ENCODE measurements around the gene FBXW8.

Gene FBXW8

DNA sequence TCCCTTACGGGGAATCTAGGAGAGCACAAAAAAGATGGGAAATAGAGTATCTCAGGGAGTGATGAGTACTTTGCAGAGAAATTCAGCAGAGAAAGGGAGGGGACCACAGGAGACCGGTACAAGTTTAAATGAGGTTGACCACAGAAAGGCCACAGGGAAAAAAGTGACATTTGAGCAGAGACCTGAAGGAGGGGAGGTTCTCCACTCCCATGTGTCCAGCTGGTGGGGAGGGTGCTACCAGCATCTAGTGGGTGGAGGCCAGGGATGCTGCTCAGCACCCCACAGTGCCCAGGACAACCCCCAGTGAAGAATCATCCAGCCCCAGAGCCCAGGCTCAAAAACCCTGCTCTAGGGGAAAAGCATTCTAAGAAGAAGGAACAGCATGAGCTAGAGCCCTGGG, 153.8 kb downstream of the FBXW8 start:
- Histone ChIP-seq H3K27ac (ENCODE audit: low read depth, low read length) (no peak overlapping the region), H3K4me1 (ENCODE audit: insufficient read depth, low read length) (peaks cover 13% of the 10 kb centered on the region; the same call in 1 of the 2 replicates), H3K36me3 (ENCODE audit: insufficient read depth, low read length) (no peaks in the 10 kb centered on the region)

DNA sequence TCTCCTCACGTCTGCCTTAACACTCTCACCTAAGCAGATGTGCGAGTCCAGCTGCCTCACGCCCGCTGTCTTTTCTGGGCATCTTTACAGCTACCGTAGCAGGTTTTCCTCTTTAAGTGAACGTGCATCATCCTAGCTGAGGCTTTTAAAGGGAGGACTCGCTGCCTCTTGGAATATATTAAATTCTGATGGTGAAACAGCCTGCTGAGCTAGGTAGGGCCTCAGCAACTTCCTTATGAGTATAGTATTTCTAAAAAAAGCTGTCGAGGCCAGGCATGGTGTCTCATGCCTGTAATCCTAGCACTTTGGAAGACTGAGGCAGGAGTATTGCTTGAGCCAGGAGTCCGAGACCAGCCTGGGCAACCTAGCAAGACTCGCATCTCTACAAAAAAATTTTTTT, 156.3 kb downstream of the FBXW8 start:
- WGBS: 91% methylated on average over 10 of the region's 10 CpGs
- H3K27ac ChIP-seq (ENCODE audit: low read depth, low read length): no peak overlapping the region
- H3K9ac ChIP-seq (ENCODE audit: low read depth, low read length): no peak overlapping the region
- H3K4me1 ChIP-seq (ENCODE audit: insufficient read depth, low read length): peaks cover 10% of the 10 kb centered on the region; the same call in 1 of the 2 replicates
- H3K9me3 ChIP-seq (ENCODE audit: insufficient read depth, low read depth, low read length): no peaks in the 10 kb centered on the region
- H3K36me3 ChIP-seq (ENCODE audit: insufficient read depth, low read length): no peaks in the 10 kb centered on the region
- no peaks in the 10 kb centered on the region for H3K27me3 ChIP-seq (ENCODE audit: insufficient read depth, low read length)
- no peak overlapping the region for H3K4me3 ChIP-seq (ENCODE audit: low read length)

More for the DNA sequence above, 153.8 kb downstream of the FBXW8 start:
- Histone ChIP-seq H3K9me3 (ENCODE audit: insufficient read depth, low read depth, low read length) (no peaks in the 10 kb centered on the region), H3K9ac (ENCODE audit: low read depth, low read length) (no peak overlapping the region), H3K27me3 (ENCODE audit: insufficient read depth, low read length) (no peaks in the 10 kb centered on the region), H3K4me3 (ENCODE audit: low read length) (no peak overlapping the region)
- 90% methylated on average over 2 of the region's 2 CpGs for WGBS

DNA sequence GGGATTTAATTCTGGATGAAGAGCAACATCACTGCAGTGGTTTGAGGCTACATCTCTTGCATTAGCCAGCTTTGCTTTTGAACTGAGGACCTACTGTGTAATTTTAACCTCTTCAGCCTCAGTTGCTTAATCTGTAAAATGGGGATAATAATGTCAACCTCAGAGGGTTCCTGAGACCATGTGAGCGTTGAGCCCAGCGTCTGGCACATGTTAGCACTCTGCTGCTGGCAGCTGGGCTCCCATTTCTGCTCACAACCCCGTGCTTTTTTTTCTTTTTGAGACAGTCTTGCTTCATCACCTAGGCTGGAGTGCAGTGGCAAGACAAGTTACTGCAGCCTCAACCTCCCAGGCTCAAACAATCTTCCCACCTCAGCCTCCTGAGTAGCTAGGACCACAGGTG, 156.9 kb downstream of the FBXW8 start:
- H3K9me3 ChIP-seq (ENCODE audit: insufficient read depth, low read depth, low read length): no peaks in the 10 kb centered on the region
- no peaks in the 10 kb centered on the region for H3K27me3 ChIP-seq (ENCODE audit: insufficient read depth, low read length)
- no peak overlapping the region for H3K9ac ChIP-seq (ENCODE audit: low read depth, low read length)
- 91% methylated on average over 3 of the region's 3 CpGs for WGBS
- H3K4me3 ChIP-seq (ENCODE audit: low read length): no peak overlapping the region
- no peaks in the 10 kb centered on the region for H3K36me3 ChIP-seq (ENCODE audit: insufficient read depth, low read length)
- no peak overlapping the region for H3K27ac ChIP-seq (ENCODE audit: low read depth, low read length)
- H3K4me1 ChIP-seq (ENCODE audit: insufficient read depth, low read length): peaks cover 10% of the 10 kb centered on the region; the same call in 1 of the 2 replicates

DNA sequence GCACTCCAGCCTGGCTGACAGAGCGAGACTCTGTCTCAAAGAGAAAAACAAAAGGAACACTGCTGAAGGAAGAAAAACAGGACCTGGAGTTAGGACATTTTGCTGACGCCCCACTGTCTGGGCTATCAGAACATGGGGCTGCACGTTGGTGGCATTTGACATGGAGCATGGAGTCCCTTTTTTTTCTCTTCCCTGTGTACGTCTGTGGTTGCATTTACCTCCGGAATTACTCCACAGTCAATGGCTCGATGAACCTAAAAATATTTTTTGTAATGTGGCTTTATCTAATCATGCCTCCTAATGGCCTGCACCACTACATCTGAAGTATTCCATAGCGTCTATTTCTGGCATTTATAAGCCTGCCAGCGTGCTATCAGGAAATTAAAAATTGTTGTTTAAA, 157.7 kb downstream of the FBXW8 start:
- WGBS: 95% methylated on average over 6 of the region's 8 CpGs
- Histone ChIP-seq H3K9ac (ENCODE audit: low read depth, low read length) (no peak overlapping the region), H3K27me3 (ENCODE audit: insufficient read depth, low read length) (no peaks in the 10 kb centered on the region)

DNA sequence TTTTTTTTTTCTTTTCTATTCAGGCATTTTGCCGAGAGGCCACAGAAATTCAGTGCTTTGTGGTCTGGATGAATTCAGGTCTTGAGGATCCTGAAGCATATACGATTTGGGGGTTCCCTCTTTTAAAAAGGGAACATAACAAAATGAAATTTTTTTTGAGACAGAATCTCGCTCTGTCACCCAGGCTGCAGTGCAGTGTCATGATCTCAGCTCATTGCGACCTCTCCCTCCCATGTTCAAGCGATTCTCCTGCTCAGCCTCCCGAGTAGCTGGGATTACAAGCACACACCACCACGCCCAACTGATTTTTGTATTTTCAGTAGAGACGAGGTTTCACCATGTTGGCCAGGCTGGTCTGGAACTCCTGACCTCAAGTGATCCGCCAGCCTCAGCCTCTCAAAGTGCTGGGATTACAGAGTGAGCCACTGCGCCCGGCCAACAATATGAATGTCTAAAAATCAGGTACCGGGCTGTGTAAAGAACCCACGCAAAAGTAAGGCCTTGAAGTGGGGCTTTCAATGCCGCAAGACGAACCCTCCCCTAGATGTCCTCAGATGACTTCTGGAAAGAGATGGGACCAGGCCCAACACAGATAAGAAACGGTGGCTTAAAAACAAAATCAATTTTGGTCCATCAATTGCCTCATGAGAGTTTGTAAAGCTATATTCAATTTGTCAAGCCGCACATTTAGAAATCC, 158.5 kb downstream of the FBXW8 start:
- no peak overlapping the region for H3K9ac ChIP-seq (ENCODE audit: low read depth, low read length)
- 0 out of 2 replicates have a peak, but pooled peaks cover 3% of the 10 kb centered on the region for H3K4me1 ChIP-seq (ENCODE audit: insufficient read depth, low read length)
- no peak overlapping the region for H3K27ac ChIP-seq (ENCODE audit: low read depth, low read length)
- WGBS: 96% methylated on average over 17 of the region's 17 CpGs
- no peak overlapping the region for H3K4me3 ChIP-seq (ENCODE audit: low read length)
- no peaks in the 10 kb centered on the region for H3K9me3 ChIP-seq (ENCODE audit: insufficient read depth, low read depth, low read length)
- H3K36me3 ChIP-seq (ENCODE audit: insufficient read depth, low read length): no peaks in the 10 kb centered on the region
- H3K27me3 ChIP-seq (ENCODE audit: insufficient read depth, low read length): no peaks in the 10 kb centered on the region

More for the DNA sequence above, 157.7 kb downstream of the FBXW8 start:
- peaks cover 6% of the 10 kb centered on the region; the same call in 1 of the 2 replicates for H3K4me1 ChIP-seq (ENCODE audit: insufficient read depth, low read length)
- H3K4me3 ChIP-seq (ENCODE audit: low read length): no peak overlapping the region
- H3K9me3 ChIP-seq (ENCODE audit: insufficient read depth, low read depth, low read length): no peaks in the 10 kb centered on the region
- no peak overlapping the region for H3K27ac ChIP-seq (ENCODE audit: low read depth, low read length)
- no peaks in the 10 kb centered on the region for H3K36me3 ChIP-seq (ENCODE audit: insufficient read depth, low read length)

DNA sequence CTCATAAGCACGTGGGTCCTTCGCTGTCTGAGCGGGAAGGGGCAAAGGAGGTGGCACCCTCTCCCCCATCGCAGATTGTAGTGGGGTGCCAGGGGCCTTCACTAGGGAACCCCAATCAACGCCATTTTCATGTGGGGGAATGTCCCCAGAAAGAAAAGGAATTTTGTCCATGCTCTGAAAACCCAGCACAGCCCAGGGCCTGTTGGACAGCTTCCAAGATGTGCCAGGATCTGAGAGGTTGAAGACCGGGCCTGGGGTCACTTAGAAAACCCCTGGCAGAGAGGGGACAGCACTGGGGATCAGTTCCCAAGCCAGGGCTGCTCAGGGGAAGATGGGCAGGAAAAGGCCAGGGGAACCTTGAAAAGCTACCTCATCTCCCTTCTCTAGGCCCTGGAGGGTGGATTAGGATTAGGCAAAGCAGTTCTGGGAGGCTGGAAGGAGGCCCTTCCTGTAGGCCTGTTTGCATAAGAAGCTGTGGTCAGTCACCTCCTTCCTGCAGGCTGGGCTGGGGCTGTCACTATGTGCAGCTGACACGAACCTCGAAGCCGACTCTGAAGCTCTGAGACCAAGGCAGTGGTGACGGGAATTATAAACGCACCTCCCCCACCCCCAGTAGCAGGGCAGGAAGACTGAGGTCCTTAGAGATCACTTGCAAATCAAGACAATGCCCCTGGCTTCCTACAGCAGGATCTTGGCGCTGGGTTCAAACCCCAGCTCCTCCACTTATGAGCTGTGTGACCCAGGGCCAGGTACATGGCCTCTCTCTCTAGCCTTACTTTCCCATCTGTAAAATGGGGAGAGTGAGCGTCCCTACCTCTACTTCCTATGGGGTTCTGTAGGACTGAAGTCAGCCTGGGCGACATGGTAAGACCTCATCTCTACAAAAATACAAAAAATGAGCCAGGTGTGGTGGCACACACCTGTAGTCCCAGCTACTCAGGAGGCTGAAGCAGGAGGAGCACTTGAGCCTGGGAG, 159.5 kb downstream of the FBXW8 start:
- Histone ChIP-seq H3K4me1 (ENCODE audit: insufficient read depth, low read length) (0 out of 2 replicates have a peak, but pooled peaks cover 3% of the 10 kb centered on the region), H3K9me3 (ENCODE audit: insufficient read depth, low read depth, low read length) (no peaks in the 10 kb centered on the region), H3K27me3 (ENCODE audit: insufficient read depth, low read length) (no peaks in the 10 kb centered on the region), H3K9ac (ENCODE audit: low read depth, low read length) (no peak overlapping the region), H3K36me3 (ENCODE audit: insufficient read depth, low read length) (no peaks in the 10 kb centered on the region), H3K27ac (ENCODE audit: low read depth, low read length) (no peak overlapping the region), H3K4me3 (ENCODE audit: low read length) (no peak overlapping the region)
- 79% methylated on average over 14 of the region's 14 CpGs for WGBS

DNA sequence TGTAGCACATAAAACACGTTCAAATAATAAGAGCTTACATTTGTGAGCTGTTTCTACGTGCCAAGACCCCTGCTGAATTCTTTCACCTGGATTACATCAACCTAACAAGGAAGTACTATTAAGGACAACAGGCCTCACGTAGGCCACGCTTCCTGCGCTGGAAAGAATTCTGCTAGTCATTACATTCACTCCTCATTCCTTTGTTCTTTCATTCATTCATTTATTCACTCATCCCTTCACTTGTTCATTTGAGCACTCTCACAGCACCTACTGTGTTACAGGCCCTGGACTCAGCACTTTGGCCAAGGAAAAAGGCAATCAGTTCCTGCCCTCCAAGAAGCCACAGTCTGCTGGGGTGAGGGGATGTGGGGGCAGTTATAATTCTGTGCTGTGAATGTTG, 160.3 kb downstream of the FBXW8 start:
- Histone ChIP-seq H3K27ac (ENCODE audit: low read depth, low read length) (no peak overlapping the region), H3K27me3 (ENCODE audit: insufficient read depth, low read length) (no peaks in the 10 kb centered on the region), H3K4me3 (ENCODE audit: low read length) (no peak overlapping the region), H3K9ac (ENCODE audit: low read depth, low read length) (no peak overlapping the region), H3K4me1 (ENCODE audit: insufficient read depth, low read length) (0 out of 2 replicates have a peak, but pooled peaks cover 3% of the 10 kb centered on the region), H3K36me3 (ENCODE audit: insufficient read depth, low read length) (no peaks in the 10 kb centered on the region), H3K9me3 (ENCODE audit: insufficient read depth, low read depth, low read length) (no peaks in the 10 kb centered on the region)
- 89% methylated on average over 5 of the region's 5 CpGs for WGBS

DNA sequence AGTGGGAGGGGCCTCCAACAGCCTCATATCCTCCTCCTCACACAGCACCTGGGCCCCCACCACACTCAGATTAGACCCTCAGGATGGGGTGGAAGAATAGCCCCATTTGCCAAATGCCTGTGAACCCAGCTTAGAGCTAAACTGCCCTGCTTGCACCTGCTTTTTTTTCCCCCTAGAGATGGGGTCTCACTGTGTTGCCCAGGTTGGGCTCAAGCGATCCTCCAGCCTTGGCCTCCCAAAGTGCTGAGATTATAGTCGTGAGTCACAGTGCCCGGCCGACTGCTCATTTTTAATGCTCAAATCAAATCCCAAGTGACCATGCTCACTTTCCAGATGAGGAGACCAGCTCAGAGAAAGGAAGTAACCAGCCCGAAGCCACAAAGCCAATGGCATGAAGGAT, 161.4 kb downstream of the FBXW8 start:
- Histone ChIP-seq H3K27me3 (ENCODE audit: insufficient read depth, low read length) (no peaks in the 10 kb centered on the region), H3K9me3 (ENCODE audit: insufficient read depth, low read depth, low read length) (no peaks in the 10 kb centered on the region), H3K4me1 (ENCODE audit: insufficient read depth, low read length) (peaks cover 9% of the 10 kb centered on the region), H3K9ac (ENCODE audit: low read depth, low read length) (no peak overlapping the region), H3K27ac (ENCODE audit: low read depth, low read length) (no peak overlapping the region), H3K4me3 (ENCODE audit: low read length) (no peak overlapping the region), H3K36me3 (ENCODE audit: insufficient read depth, low read length) (no peaks in the 10 kb centered on the region)
- 94% methylated on average over 5 of the region's 5 CpGs for WGBS

DNA sequence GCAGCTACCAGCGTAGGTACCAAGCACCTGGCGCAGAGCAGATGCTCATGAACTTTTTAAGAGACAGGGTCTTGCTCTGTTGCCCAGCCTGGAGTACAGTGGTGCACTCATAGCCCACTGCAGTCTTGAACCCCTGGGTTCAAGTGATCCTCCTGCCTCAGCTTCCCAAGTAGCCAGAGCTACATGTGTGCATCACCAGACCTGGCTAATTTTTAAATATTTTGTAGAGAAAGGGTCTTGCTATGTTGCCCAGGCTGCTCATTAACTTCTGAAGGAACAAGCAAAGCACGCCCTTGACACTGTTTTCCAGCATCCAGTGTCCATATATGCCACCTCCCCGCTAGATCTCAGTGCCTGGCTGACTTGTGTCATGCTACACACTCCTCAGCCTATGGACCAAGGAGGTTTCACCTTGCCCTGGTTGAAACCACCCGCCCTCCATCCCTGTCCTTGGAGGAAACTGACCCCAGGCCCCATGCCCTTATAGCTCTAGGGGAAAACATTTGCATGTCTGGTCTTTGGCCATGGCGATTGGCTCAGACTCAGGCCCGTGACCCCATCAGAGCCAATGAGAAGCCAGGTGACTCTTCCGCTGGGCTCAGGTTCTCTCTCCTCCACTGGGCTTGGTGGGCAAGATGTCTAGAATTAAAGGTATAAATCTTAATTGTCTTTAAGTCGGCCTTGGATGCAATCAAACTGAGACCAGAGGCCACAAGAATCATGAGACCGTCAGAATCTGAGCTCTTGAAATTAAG, 162.2 kb downstream of the FBXW8 start:
- H3K27me3 ChIP-seq (ENCODE audit: insufficient read depth, low read length): no peaks in the 10 kb centered on the region
- no peaks in the 10 kb centered on the region for H3K9me3 ChIP-seq (ENCODE audit: insufficient read depth, low read depth, low read length)
- no peak overlapping the region for H3K4me3 ChIP-seq (ENCODE audit: low read length)
- no peak overlapping the region for H3K27ac ChIP-seq (ENCODE audit: low read depth, low read length)
- no peaks in the 10 kb centered on the region for H3K36me3 ChIP-seq (ENCODE audit: insufficient read depth, low read length)
- peaks cover 9% of the 10 kb centered on the region for H3K4me1 ChIP-seq (ENCODE audit: insufficient read depth, low read length)
- H3K9ac ChIP-seq (ENCODE audit: low read depth, low read length): no peak overlapping the region
- WGBS: 94% methylated on average over 10 of the region's 10 CpGs

DNA sequence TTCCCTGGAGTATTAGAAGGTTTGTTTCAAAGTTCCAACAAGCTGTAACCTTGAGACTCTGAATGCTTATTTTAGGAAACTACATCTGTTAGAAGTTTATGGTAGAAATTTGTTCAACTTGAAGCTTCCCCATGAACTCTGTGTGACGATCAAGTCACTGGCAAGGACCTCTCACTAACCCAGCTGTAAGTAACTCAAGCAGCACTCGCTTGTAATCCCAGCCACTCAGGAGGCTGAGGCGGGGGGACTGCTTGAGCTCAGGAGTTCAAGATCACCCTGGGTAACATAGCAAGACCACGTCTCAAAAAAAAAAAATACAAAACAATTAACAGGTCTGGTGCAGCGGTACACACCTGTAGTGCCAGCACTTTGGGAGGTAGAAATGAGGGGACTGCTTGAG, 162.9 kb downstream of the FBXW8 start:
- Histone ChIP-seq H3K4me1 (ENCODE audit: insufficient read depth, low read length) (peaks cover 9% of the 10 kb centered on the region), H3K4me3 (ENCODE audit: low read length) (no peak overlapping the region), H3K9ac (ENCODE audit: low read depth, low read length) (no peak overlapping the region), H3K27ac (ENCODE audit: low read depth, low read length) (no peak overlapping the region), H3K9me3 (ENCODE audit: insufficient read depth, low read depth, low read length) (no peaks in the 10 kb centered on the region), H3K36me3 (ENCODE audit: insufficient read depth, low read length) (no peaks in the 10 kb centered on the region), H3K27me3 (ENCODE audit: insufficient read depth, low read length) (no peaks in the 10 kb centered on the region)
- WGBS: 93% methylated on average over 4 of the region's 5 CpGs
